ENCODE data around the gene GMEB2.
"Not testable (repeated sequence)": the region's sequence is repeated elsewhere in the genome, so short reads cannot be mapped to it uniquely, and the experiment has no call there.

GMEB2 gene

DNA sequence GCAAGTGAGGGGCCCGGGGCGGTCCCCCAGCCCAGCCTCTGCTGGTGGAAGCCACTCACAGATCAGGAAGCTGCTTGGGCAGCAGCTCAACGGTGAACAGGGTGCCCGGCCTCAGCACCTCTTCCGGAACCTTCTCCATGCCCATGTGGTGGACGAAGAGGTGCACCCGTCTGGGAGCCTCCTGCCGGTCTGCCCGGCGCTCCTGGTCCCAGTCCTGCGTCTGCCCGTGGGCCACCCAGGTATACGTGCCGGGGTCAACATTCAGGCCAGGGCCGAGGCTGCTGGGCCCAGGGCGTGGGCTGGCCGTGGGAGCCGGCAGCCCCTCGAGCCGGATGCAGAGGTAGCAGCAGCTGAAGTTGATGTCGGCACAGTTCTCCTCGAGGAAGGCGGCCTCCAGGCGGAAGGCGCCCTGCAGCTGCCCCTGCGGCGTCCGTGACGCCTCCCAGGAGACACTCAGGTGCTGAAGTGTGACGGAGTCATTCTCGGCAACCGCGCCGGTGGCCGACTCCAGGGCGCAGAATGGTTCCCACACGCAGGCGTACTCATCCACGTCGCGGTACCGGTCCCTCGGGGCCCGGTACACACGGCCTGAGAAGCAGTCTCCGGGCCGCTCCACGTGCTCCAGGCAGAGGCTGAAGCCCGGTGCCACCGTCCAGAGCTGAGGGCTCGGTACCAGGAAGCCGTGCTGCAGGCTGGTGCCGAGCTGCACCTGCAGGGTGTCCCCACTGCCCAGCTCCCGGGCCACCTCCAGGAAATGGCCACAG is 64.3 kb downstream of the GMEB2 start:
- peak; percentile 57 for DNase-seq (ENCODE audit: low read depth)

GRCh38 chr20:63561624-63562396 is 65.1 kb downstream of the GMEB2 start:
- TF ChIP-seq, protein P1, sequence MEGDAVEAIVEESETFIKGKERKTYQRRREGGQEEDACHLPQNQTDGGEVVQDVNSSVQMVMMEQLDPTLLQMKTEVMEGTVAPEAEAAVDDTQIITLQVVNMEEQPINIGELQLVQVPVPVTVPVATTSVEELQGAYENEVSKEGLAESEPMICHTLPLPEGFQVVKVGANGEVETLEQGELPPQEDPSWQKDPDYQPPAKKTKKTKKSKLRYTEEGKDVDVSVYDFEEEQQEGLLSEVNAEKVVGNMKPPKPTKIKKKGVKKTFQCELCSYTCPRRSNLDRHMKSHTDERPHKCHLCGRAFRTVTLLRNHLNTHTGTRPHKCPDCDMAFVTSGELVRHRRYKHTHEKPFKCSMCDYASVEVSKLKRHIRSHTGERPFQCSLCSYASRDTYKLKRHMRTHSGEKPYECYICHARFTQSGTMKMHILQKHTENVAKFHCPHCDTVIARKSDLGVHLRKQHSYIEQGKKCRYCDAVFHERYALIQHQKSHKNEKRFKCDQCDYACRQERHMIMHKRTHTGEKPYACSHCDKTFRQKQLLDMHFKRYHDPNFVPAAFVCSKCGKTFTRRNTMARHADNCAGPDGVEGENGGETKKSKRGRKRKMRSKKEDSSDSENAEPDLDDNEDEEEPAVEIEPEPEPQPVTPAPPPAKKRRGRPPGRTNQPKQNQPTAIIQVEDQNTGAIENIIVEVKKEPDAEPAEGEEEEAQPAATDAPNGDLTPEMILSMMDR (IDR thresholded peaks at IDR 0.05; ENCODE audit: insufficient read depth, low read depth, low read length, missing control alignments): no peak
- no peak for DNase-seq (ENCODE audit: low read depth)
- H3K4me3 ChIP-seq (ENCODE audit: low read depth, low read length): no peak overlapping the region

More for the DNA sequence above, 64.3 kb downstream of the GMEB2 start:
- no peak overlapping the region for H3K4me3 ChIP-seq (ENCODE audit: low read depth, low read length)
- TF ChIP-seq, protein P1 (IDR thresholded peaks at IDR 0.05; ENCODE audit: insufficient read depth, low read depth, low read length, missing control alignments): no peak

DNA sequence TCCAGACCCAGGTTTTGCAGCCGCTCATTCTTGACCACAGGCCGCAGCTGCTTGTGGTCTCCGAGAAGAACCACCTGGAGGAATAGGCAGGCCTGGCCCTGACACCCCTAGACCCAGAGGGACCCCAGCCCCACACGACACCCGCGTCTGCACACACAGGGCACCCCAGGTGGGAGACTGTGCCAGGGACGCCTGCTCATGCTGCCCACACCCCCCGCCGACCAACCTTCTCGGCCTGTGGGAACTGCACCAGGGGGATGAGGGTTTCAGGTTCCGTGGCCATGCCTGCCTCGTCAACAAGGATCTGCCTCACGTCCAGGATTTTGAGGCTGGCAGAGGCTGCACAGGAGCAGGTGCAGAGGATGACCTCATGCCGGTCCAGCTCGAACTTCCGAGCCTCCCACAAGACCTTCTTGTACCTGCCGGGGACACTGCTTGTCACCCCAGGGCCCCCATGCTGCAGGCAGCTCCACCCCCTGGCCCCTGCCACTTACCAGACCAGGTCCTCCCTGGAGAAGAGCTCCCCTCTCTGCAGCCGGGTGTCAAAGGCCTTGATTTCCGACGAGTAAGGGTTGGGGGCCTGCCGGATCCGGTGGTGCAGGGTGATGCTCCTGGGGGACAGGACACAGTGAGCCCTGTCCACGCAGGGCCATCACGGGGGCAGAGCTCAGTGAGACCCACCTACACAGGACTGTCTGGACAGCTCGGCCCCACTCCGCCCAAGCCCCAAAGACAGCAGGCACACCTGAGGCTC is 65.9 kb downstream of the GMEB2 start:
- TF ChIP-seq, protein P1 (IDR thresholded peaks at IDR 0.05; ENCODE audit: insufficient read depth, low read depth, low read length, missing control alignments): no peak
- no peak overlapping the region for H3K4me3 ChIP-seq (ENCODE audit: low read depth, low read length)
- DNase-seq (ENCODE audit: low read depth): no peak

DNA sequence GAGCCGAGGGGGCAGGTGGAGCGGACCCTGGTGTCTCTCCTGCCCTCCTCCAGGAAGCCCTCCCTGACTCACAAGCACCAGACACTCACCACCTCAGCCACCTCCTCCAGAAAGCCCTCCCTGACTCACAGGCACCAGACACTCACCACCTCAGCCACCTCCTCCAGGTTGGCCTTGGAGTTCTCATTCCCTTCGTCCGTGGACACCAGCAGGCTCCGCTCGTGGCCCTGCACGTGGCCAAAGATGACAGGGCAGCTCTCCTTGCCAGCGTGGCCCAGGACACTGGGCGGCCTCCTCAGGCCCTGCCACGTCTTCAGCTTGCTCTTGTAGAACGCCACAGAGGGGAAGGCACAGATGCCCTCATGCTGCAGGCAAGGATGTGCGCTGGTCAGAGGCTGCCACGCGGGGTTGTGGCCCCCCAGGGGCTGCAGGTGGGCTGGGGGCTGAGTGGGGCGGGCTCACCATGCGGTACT is 66.5 kb downstream of the GMEB2 start:
- TF ChIP-seq, protein P1 (IDR thresholded peaks at IDR 0.05; ENCODE audit: insufficient read depth, low read depth, low read length, missing control alignments): no peak
- H3K4me3 ChIP-seq (ENCODE audit: low read depth, low read length): no peak overlapping the region
- no peak for DNase-seq (ENCODE audit: low read depth)

DNA sequence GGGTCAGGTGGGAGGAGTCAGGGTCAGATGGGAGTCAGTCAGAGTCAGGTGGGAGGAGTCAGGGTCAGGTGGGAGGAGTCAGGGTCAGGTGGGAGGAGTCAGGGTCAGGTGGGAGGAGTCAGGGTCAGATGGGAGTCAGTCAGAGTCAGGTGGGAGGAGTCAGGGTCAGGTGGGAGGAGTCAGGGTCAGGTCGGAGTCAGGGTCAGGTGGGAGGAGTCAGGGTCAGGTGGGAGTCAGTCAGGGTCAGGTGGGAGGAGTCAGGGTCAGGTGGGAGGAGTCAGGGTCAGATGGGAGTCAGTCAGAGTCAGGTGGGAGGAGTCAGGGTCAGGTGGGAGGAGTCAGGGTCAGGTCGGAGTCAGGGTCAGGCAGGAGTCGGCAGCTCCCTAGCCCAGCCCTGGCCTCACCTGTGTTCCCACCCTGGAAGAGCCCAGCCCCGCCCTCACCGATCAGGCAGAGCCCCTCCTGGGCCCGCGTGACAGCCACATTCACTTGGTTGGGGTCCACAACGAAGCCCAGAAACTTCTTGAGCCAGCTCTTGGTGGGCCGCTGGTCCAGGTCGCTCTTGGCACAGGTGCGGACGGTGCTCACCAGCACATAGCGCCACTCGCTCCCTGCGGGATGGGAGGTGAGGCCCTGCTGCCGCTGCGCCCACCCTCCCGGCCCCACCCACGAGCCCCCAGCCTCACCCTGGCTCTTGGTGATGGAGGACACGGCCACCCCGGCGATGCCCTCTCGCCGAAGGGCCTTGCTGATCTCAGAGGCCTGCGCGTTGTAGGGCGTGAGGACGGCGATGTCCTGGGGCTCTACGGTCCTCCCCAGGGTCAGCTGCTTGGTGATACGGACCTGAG is 67.2 kb downstream of the GMEB2 start:
- not testable (repeated sequence) for DNase-seq (ENCODE audit: low read depth)

GRCh38 chr20:63558804-63559484 is 68.0 kb downstream of the GMEB2 start:
- H3K4me3 ChIP-seq (ENCODE audit: low read depth, low read length): no peak overlapping the region
- TF ChIP-seq, protein P1 (IDR thresholded peaks at IDR 0.05; ENCODE audit: insufficient read depth, low read depth, low read length, missing control alignments): no peak
- no peak for DNase-seq (ENCODE audit: low read depth)

More for the DNA sequence above, 67.2 kb downstream of the GMEB2 start:
- H3K4me3 ChIP-seq (ENCODE audit: low read depth, low read length): not testable (repeated sequence)

Data from GM12865 (cell line).